ENCODE results near the gene SGSM1. TPM values are rescaled to one million over a fixed set of nuclear protein-coding genes. Genes with fewer than 3 reads are reported as not detected.
A peak's percentile ranks its signal among the peaks of the same experiment; 100 is the strongest.

Gene SGSM1
- total and polyA plus RNA-seq, 4 donors = 0.50 to 9.5 (median 7.5) TPM

GRCh38 chr22:24925586-24926427, 119.8 kb downstream of the SGSM1 start:
- peak; percentile 38 for ATAC-seq (ENCODE audit: low FRiP score)
- intact Hi-C loops (cut with DNase I) = no loop called here

GRCh38 chr22:24926428-24926725, 120.4 kb downstream of the SGSM1 start:
- no peaks in the 10 kb centered on the region for H3K4me1 ChIP-seq (ENCODE audit: control insufficient read depth in 1 of 2, insufficient read depth in 2 of 2, low read length in 2 of 2)
- WGBS, 2 donors = 49 to 53% methylated on average over 3 of the region's 3 CpGs
- H3K9me3 ChIP-seq (ENCODE audit: control insufficient read depth, low read length) = peaks cover 2% of the 10 kb centered on the region
- H3K27me3 ChIP-seq (ENCODE audit: control insufficient read depth in 1 of 2, insufficient read depth in 2 of 2, low read length in 1 of 2) = no peaks in the 10 kb centered on the region
- ATAC-seq (ENCODE audit: low FRiP score) (no peak), DNase-seq (no peak)
- H3K36me3 ChIP-seq (ENCODE audit: control insufficient read depth in 1 of 2, insufficient read depth in 2 of 2, low read length in 1 of 2) = peaks cover 0 to 7% of the 10 kb centered on the region in 2 donors
- H3K4me3 ChIP-seq (ENCODE audit: low read length in 2 of 2) = no peak overlapping the region
- no peak overlapping the region for H3K27ac ChIP-seq (ENCODE audit: low read depth in 1 of 2, low read length in 2 of 2)
- intact Hi-C loops (cut with DNase I) = no loop called here

More at GRCh38 chr22:24925586-24926427, 119.8 kb downstream of the SGSM1 start:
- Histone ChIP-seq H3K9me3 (ENCODE audit: control insufficient read depth, low read length) (peaks cover 2% of the 10 kb centered on the region), H3K27me3 (ENCODE audit: control insufficient read depth in 1 of 2, insufficient read depth in 2 of 2, low read length in 1 of 2) (no peaks in the 10 kb centered on the region), H3K36me3 (ENCODE audit: control insufficient read depth in 1 of 2, insufficient read depth in 2 of 2, low read length in 1 of 2) (peaks cover 0 to 7% of the 10 kb centered on the region in 2 donors), H3K4me1 (ENCODE audit: control insufficient read depth in 1 of 2, insufficient read depth in 2 of 2, low read length in 2 of 2) (no peaks in the 10 kb centered on the region), H3K4me3 (ENCODE audit: low read length in 2 of 2) (no peak overlapping the region), H3K27ac (ENCODE audit: low read depth in 1 of 2, low read length in 2 of 2) (no peak overlapping the region)
- WGBS, 2 donors = 65 to 67% methylated on average over 17 of the region's 17 CpGs
- DNase-seq = no peak

GRCh38 chr22:24926849-24927579, 121.0 kb downstream of the SGSM1 start:
- intact Hi-C loops (cut with DNase I) = no loop called here
- DNase-seq (no peak), ATAC-seq (ENCODE audit: low FRiP score) (no peak)
- H3K4me3 ChIP-seq (ENCODE audit: low read length in 2 of 2) = no peak overlapping the region
- WGBS, 2 donors = 96 to 99% methylated on average over 1 of the region's 1 CpG
- H3K36me3 ChIP-seq (ENCODE audit: control insufficient read depth in 1 of 2, insufficient read depth in 2 of 2, low read length in 1 of 2) = peaks cover 0 to 7% of the 10 kb centered on the region in 2 donors
- H3K4me1 ChIP-seq (ENCODE audit: control insufficient read depth in 1 of 2, insufficient read depth in 2 of 2, low read length in 2 of 2) = no peaks in the 10 kb centered on the region
- H3K9me3 ChIP-seq (ENCODE audit: control insufficient read depth, low read length) = peaks cover 2% of the 10 kb centered on the region
- no peaks in the 10 kb centered on the region for H3K27me3 ChIP-seq (ENCODE audit: control insufficient read depth in 1 of 2, insufficient read depth in 2 of 2, low read length in 1 of 2)
- no peak overlapping the region for H3K27ac ChIP-seq (ENCODE audit: low read depth in 1 of 2, low read length in 2 of 2)

- H3K36me3 ChIP-seq (ENCODE audit: control insufficient read depth in 1 of 2, insufficient read depth in 2 of 2, low read length in 1 of 2) = peaks cover 0 to 7% of the 10 kb centered on the region in 2 donors
- no peaks in the 10 kb centered on the region for H3K4me1 ChIP-seq (ENCODE audit: control insufficient read depth in 1 of 2, insufficient read depth in 2 of 2, low read length in 2 of 2)
- ATAC-seq (ENCODE audit: low FRiP score) (no peak), DNase-seq (no peak)
- no peak overlapping the region for H3K27ac ChIP-seq (ENCODE audit: low read depth in 1 of 2, low read length in 2 of 2)
- no peaks in the 10 kb centered on the region for H3K27me3 ChIP-seq (ENCODE audit: control insufficient read depth in 1 of 2, insufficient read depth in 2 of 2, low read length in 1 of 2)
- intact Hi-C loops (cut with DNase I) = no loop called here
- H3K4me3 ChIP-seq (ENCODE audit: low read length in 2 of 2) = no peak overlapping the region
- 89 to 91% methylated on average over 7 of the region's 7 CpGs for WGBS, 2 donors
- peaks cover 2% of the 10 kb centered on the region for H3K9me3 ChIP-seq (ENCODE audit: control insufficient read depth, low read length)
Observed at GRCh38 chr22:24928322-24928721, 122.3 kb downstream of the SGSM1 start.

GRCh38 chr22:24930678-24931077, 124.7 kb downstream of the SGSM1 start:
- intact Hi-C loops (cut with DNase I) = no loop called here
- Histone ChIP-seq H3K36me3 (ENCODE audit: control insufficient read depth in 1 of 2, insufficient read depth in 2 of 2, low read length in 1 of 2) (no peaks in the 10 kb centered on the region), H3K27me3 (ENCODE audit: control insufficient read depth in 1 of 2, insufficient read depth in 2 of 2, low read length in 1 of 2) (no peaks in the 10 kb centered on the region), H3K4me3 (ENCODE audit: low read length in 2 of 2) (no peak overlapping the region), H3K4me1 (ENCODE audit: control insufficient read depth in 1 of 2, insufficient read depth in 2 of 2, low read length in 2 of 2) (no peaks in the 10 kb centered on the region), H3K9me3 (ENCODE audit: control insufficient read depth, low read length) (peaks cover 2% of the 10 kb centered on the region), H3K27ac (ENCODE audit: low read depth in 1 of 2, low read length in 2 of 2) (no peak overlapping the region)
- DNase-seq = no peak
- WGBS, 2 donors = 80 to 82% methylated on average over 3 of the region's 3 CpGs
- no peak for ATAC-seq (ENCODE audit: low FRiP score)

- intact Hi-C loops (cut with DNase I) = loop anchor here in 1 of 2 donors (5.0 kb wide), 1 partner anchor 111 kb away; no protein-coding TSS in a partner anchor
- DNase-seq (no peak), ATAC-seq (ENCODE audit: low FRiP score) (no peak)
- Histone ChIP-seq H3K36me3 (ENCODE audit: control insufficient read depth in 1 of 2, insufficient read depth in 2 of 2, low read length in 1 of 2) (no peaks in the 10 kb centered on the region), H3K9me3 (ENCODE audit: control insufficient read depth, low read length) (no peaks in the 10 kb centered on the region), H3K4me1 (ENCODE audit: control insufficient read depth in 1 of 2, insufficient read depth in 2 of 2, low read length in 2 of 2) (no peaks in the 10 kb centered on the region), H3K4me3 (ENCODE audit: low read length in 2 of 2) (no peak overlapping the region), H3K27ac (ENCODE audit: low read depth in 1 of 2, low read length in 2 of 2) (no peak overlapping the region), H3K27me3 (ENCODE audit: control insufficient read depth in 1 of 2, insufficient read depth in 2 of 2, low read length in 1 of 2) (no peaks in the 10 kb centered on the region)
Observed at GRCh38 chr22:24935771-24936483, 129.9 kb downstream of the SGSM1 start.

- Histone ChIP-seq H3K4me3 (ENCODE audit: low read length in 2 of 2) (no peak overlapping the region), H3K27ac (ENCODE audit: low read depth in 1 of 2, low read length in 2 of 2) (no peak overlapping the region), H3K4me1 (ENCODE audit: control insufficient read depth in 1 of 2, insufficient read depth in 2 of 2, low read length in 2 of 2) (no peaks in the 10 kb centered on the region), H3K9me3 (ENCODE audit: control insufficient read depth, low read length) (no peaks in the 10 kb centered on the region), H3K27me3 (ENCODE audit: control insufficient read depth in 1 of 2, insufficient read depth in 2 of 2, low read length in 1 of 2) (no peaks in the 10 kb centered on the region), H3K36me3 (ENCODE audit: control insufficient read depth in 1 of 2, insufficient read depth in 2 of 2, low read length in 1 of 2) (no peaks in the 10 kb centered on the region)
- ATAC-seq (ENCODE audit: low FRiP score) (no peak), DNase-seq (no peak)
- intact Hi-C loops (cut with DNase I) = loop anchor here in 1 of 2 donors (5.0 kb wide), 1 partner anchor 110 kb away; no protein-coding TSS in a partner anchor
- 35 to 42% methylated on average over 2 of the region's 2 CpGs for WGBS, 2 donors
Observed at GRCh38 chr22:24937114-24937513, 131.1 kb downstream of the SGSM1 start.

GRCh38 chr22:24938741-24939341, 132.8 kb downstream of the SGSM1 start:
- no peak for DNase-seq
- intact Hi-C loops (cut with DNase I) = loop anchor here in 1 of 2 donors (5.0 kb wide), 1 partner anchor 108 kb away; no protein-coding TSS in a partner anchor
- H3K27me3 ChIP-seq (ENCODE audit: control insufficient read depth in 1 of 2, insufficient read depth in 2 of 2, low read length in 1 of 2) = no peaks in the 10 kb centered on the region
- no peaks in the 10 kb centered on the region for H3K36me3 ChIP-seq (ENCODE audit: control insufficient read depth in 1 of 2, insufficient read depth in 2 of 2, low read length in 1 of 2)
- no peaks in the 10 kb centered on the region for H3K4me1 ChIP-seq (ENCODE audit: control insufficient read depth in 1 of 2, insufficient read depth in 2 of 2, low read length in 2 of 2)
- H3K9me3 ChIP-seq (ENCODE audit: control insufficient read depth, low read length) = no peaks in the 10 kb centered on the region
- H3K4me3 ChIP-seq (ENCODE audit: low read length in 2 of 2) = no peak overlapping the region
- WGBS, 2 donors = 13 to 14% methylated on average over 11 of the region's 11 CpGs
- ATAC-seq (ENCODE audit: low FRiP score) = no peak
- no peak overlapping the region for H3K27ac ChIP-seq (ENCODE audit: low read depth in 1 of 2, low read length in 2 of 2)
